H1 (cell line): ENCODE results near the gene COL8A2. TPM values are rescaled to one million over a fixed set of nuclear protein-coding genes. Genes with fewer than 3 reads are reported as not detected.

Source experiments
- CTCF ChIA-PET: fragments of 300-600 bp; sonication (Branson Sonifier 250); formaldehyde crosslinking; loops from one replicate; lab custom pipeline; 2021; ENCODE audit not compliant: partially characterized antibody; lab: Charles Lee
- POLR2A ChIA-PET: fragments of 300-600 bp; sonication (Branson Sonifier 250); formaldehyde crosslinking; loops from one replicate; lab custom pipeline; 2021; ENCODE audit warnings: inconsistent platforms; ENCODE audit not compliant: partially characterized antibody; lab: Charles Lee
- DNase-seq, 2 experiments: peaks; one replicate each; pipeline versions ENCODE4 v3.0.0 to v3.0.0-alpha.2; 2010 to 2022; ENCODE audit warnings: low spot score in 2 of 2, low read depth in 1 of 2, mixed read lengths in 1 of 2
- FAIRE-seq: peaks from 2 replicates; lab custom pipeline; 2011; peaks lifted over from hg19 to GRCh38; lab: Jason Lieb, UNC
- H2AFZ ChIP-seq: 2 replicates; pipeline ENCODE4 v1.8.1; 2012; ENCODE audit warnings: low read length, inconsistent platforms
- H2AK5ac ChIP-seq: 2 replicates; pipeline ENCODE4 v1.6.1; 2013; ENCODE audit warnings: low read depth, low read length
- H2BK120ac ChIP-seq: replicated peaks from 2 replicates; pipeline ENCODE3; 2013; ENCODE audit warnings: low read depth, low read length, inconsistent platforms
- H2BK12ac ChIP-seq: 2 replicates; pipeline ENCODE4 v1.6.1; 2013; ENCODE audit warnings: low read depth, low read length
- H2BK15ac ChIP-seq: 2 replicates; pipeline ENCODE4 v1.6.1; 2013; ENCODE audit warnings: low read length
- H2BK20ac ChIP-seq: 2 replicates; pipeline ENCODE4 v1.6.1; 2013; ENCODE audit warnings: low read length
- H2BK5ac ChIP-seq: 2 replicates; pipeline ENCODE4 v1.6.1; 2013; ENCODE audit warnings: low read depth, low read length
- H3K14ac ChIP-seq: 2 replicates; pipeline ENCODE4 v1.6.1; 2013; ENCODE audit warnings: inconsistent platforms; ENCODE audit not compliant: insufficient read length
- H3K18ac ChIP-seq: 2 replicates; pipeline ENCODE4 v1.6.1; 2013; ENCODE audit warnings: low read length; ENCODE audit errors: extremely low read depth
- H3K23ac ChIP-seq: 2 replicates; pipeline ENCODE4 v1.6.1; 2013; ENCODE audit warnings: inconsistent platforms; ENCODE audit not compliant: insufficient read length
- H3K23me2 ChIP-seq: 2 replicates; pipeline ENCODE4 v1.6.1; 2013; ENCODE audit warnings: low read depth, low read length
- H3K27ac ChIP-seq: 2 replicates; pipeline ENCODE4 v1.6.1; 2011; ENCODE audit warnings: low read depth, low read length, inconsistent platforms
- H3K27me3 ChIP-seq, 4 experiments: replicated peaks in 1 of 4; 1 replicate in 1 of 4; 2 replicates in 3 of 4; pipeline versions ENCODE4 v1.6.1 to v1.8.1; 2011 to 2013; ENCODE audit warnings: low read length in 3 of 4, mild to moderate bottlenecking in 3 of 4, inconsistent platforms in 2 of 4, mixed read lengths in 2 of 4, moderate library complexity in 1 of 4; ENCODE audit not compliant: control insufficient read depth in 3 of 4, insufficient read depth in 3 of 4; ENCODE audit errors: extremely low read depth in 1 of 4
- H3K36me3 ChIP-seq, 4 experiments: 2 replicates each; pipeline versions ENCODE4 v1.6.1 to v1.8.1; 2011 to 2013; ENCODE audit warnings: mild to moderate bottlenecking in 4 of 4, low read length in 3 of 4, moderate library complexity in 2 of 4, control low read depth in 1 of 4, inconsistent platforms in 1 of 4; ENCODE audit not compliant: insufficient read depth in 4 of 4, control insufficient read depth in 2 of 4
- H3K4ac ChIP-seq: replicated peaks from 2 replicates; pipeline ENCODE3; 2013; ENCODE audit warnings: low read length, low read depth, mixed read lengths, inconsistent platforms; ENCODE audit not compliant: insufficient read length
- H3K4me1 ChIP-seq, 4 experiments: replicated peaks in 1 of 4; 1 replicate in 1 of 4; 2 replicates in 3 of 4; pipeline versions ENCODE4 v1.6.1 to v1.8.1; 2011 to 2013; ENCODE audit warnings: low read length in 3 of 4, inconsistent platforms in 2 of 4, mixed read lengths in 1 of 4; ENCODE audit not compliant: insufficient read depth in 4 of 4, control insufficient read depth in 3 of 4
- H3K4me2 ChIP-seq, 2 experiments: 2 replicates each; pipeline versions ENCODE4 v1.6.1 to v1.8.1; 2011 to 2013; ENCODE audit warnings: low read depth in 2 of 2, low read length in 2 of 2, control low read depth in 1 of 2, inconsistent platforms in 1 of 2, mild to moderate bottlenecking in 1 of 2; ENCODE audit not compliant: insufficient read depth in 1 of 2
- H3K4me3 ChIP-seq, 4 experiments: fragments of 200-600, 300-600 bp in 1 of 4; sonication (generic), shearing (Covaris generic), sonication (Bioruptor Twin) in 1 of 4; 2 replicates each; pipeline versions ENCODE4 v1.5.1 to v1.8.1; 2011 to 2016; ENCODE audit warnings: low read length in 4 of 4, low read depth in 3 of 4, control low read depth in 2 of 4, inconsistent platforms in 2 of 4, mild to moderate bottlenecking in 2 of 4, mixed read lengths in 1 of 4, moderate library complexity in 1 of 4; ENCODE audit not compliant: insufficient read depth in 2 of 4; ENCODE audit errors: extremely low read depth in 1 of 4
- H3K56ac ChIP-seq: replicated peaks from 2 replicates; pipeline ENCODE3; 2013; ENCODE audit warnings: low read depth, mild to moderate bottlenecking, mixed read lengths, low read length, inconsistent platforms; ENCODE audit not compliant: insufficient read length
- H3K79me1 ChIP-seq: 2 replicates; pipeline ENCODE4 v1.6.1; 2013; ENCODE audit warnings: low read depth, low read length, control low read depth
- H3K79me2 ChIP-seq, 2 experiments: 2 replicates each; pipeline versions ENCODE4 v1.6.1 to v1.8.1; 2012 to 2013; ENCODE audit warnings: low read length in 2 of 2, mild to moderate bottlenecking in 2 of 2, inconsistent platforms in 1 of 2; ENCODE audit not compliant: insufficient read depth in 2 of 2, control insufficient read depth in 1 of 2
- H3K9ac ChIP-seq, 4 experiments: replicated peaks in 1 of 4; 1 replicate in 1 of 4; 2 replicates in 3 of 4; pipeline versions ENCODE4 v1.6.1 to v1.8.1; 2011 to 2013; ENCODE audit warnings: low read depth in 3 of 4, low read length in 3 of 4, control low read depth in 2 of 4, mild to moderate bottlenecking in 2 of 4, moderate library complexity in 2 of 4, inconsistent platforms in 1 of 4; ENCODE audit errors: extremely low read depth in 1 of 4
- H3K9me3 ChIP-seq, 2 experiments: 2 replicates each; pipeline versions ENCODE4 v1.6.1 to v1.8.1; 2012 to 2013; ENCODE audit warnings: mild to moderate bottlenecking in 2 of 2, moderate library complexity in 2 of 2, control low read depth in 1 of 2, inconsistent platforms in 1 of 2, low read depth in 1 of 2, low read length in 1 of 2, mixed read lengths in 1 of 2; ENCODE audit not compliant: insufficient read depth in 2 of 2
- H4K20me1 ChIP-seq, 2 experiments: replicated peaks in 1 of 2; 2 replicates each; pipeline versions ENCODE3 to v1.8.1; 2011 to 2013; ENCODE audit warnings: inconsistent platforms in 2 of 2, low read length in 2 of 2, mild to moderate bottlenecking in 1 of 2; ENCODE audit not compliant: insufficient read depth in 2 of 2, control insufficient read depth in 1 of 2
- H4K5ac ChIP-seq: 2 replicates; pipeline ENCODE4 v1.6.1; 2013; ENCODE audit warnings: low read length, low read depth, mixed read lengths, inconsistent platforms; ENCODE audit not compliant: insufficient read length
- H4K8ac ChIP-seq: 2 replicates; pipeline ENCODE4 v1.8.0; 2013; ENCODE audit warnings: mild to moderate bottlenecking, moderate library complexity, low read length, inconsistent platforms; ENCODE audit not compliant: insufficient read depth; ENCODE audit errors: extremely low read depth
- H4K91ac ChIP-seq: replicated peaks from 2 replicates; pipeline ENCODE3; 2013; ENCODE audit warnings: low read length, mixed read lengths, inconsistent platforms; ENCODE audit not compliant: insufficient read length
- CHD2 ChIP-seq: IDR thresholded peaks from 2 replicates; pipeline ENCODE4 v1.6.1; 2012; ENCODE audit warnings: low read length, improper control_type of control experiment
- CREB1 ChIP-seq: IDR thresholded peaks from 2 replicates; pipeline ENCODE4 v1.6.1; 2012; ENCODE audit warnings: inconsistent platforms
- CTBP2 ChIP-seq: IDR thresholded peaks from 2 replicates; pipeline ENCODE4 v1.7.0; 2011; ENCODE audit warnings: borderline replicate concordance, mild to moderate bottlenecking, moderate library complexity, mixed read lengths, low read length; ENCODE audit not compliant: insufficient read depth, insufficient read length
- JUND ChIP-seq: IDR thresholded peaks from 2 replicates; pipeline ENCODE4 v1.6.1; 2011; ENCODE audit warnings: mild to moderate bottlenecking, improper control_type of control experiment, low read length
- RNF2 ChIP-seq: fragments of 200-900, 300-1000 bp; sonication (generic); IDR thresholded peaks from 2 replicates; pipeline ENCODE4 v1.7.1; 2016; ENCODE audit warnings: borderline replicate concordance, low read depth, mild to moderate bottlenecking, antibody characterized with exemption, low read length; ENCODE audit not compliant: poor library complexity, severe bottlenecking; ENCODE audit errors: missing control alignments
- RXRA ChIP-seq: IDR thresholded peaks from 2 replicates; pipeline ENCODE4 v1.6.1; 2011; ENCODE audit warnings: low read depth, mild to moderate bottlenecking, low read length, moderate library complexity; ENCODE audit not compliant: insufficient read depth
- SIX5 ChIP-seq: IDR thresholded peaks from 2 replicates; pipeline ENCODE4 v1.6.1; 2011; ENCODE audit warnings: mild to moderate bottlenecking, low read depth, low read length
- TCF12 ChIP-seq: IDR thresholded peaks from 2 replicates; pipeline ENCODE4 v1.6.1; 2011; ENCODE audit warnings: low read depth, mild to moderate bottlenecking, low read length
- ZNF274 ChIP-seq: IDR thresholded peaks from 2 replicates; pipeline ENCODE4 v1.7.0; 2012; ENCODE audit warnings: low read length, borderline replicate concordance; ENCODE audit errors: extremely low read depth
- WGBS, 2 experiments: shearing (Covaris generic) in 1 of 2; methylation state at CpG; one replicate each; pipeline versions ENCODE4 v1.1.6 to v1.1.7; 2013 to 2015; ENCODE audit warnings: low lambda C conversion rate in 2 of 2, mixed read lengths in 2 of 2, inconsistent platforms in 1 of 2, low coverage in 1 of 2, missing lambda C conversion rate in 1 of 2; ENCODE audit not compliant: insufficient replicate concordance in 2 of 2, insufficient coverage in 1 of 2, insufficient read length in 1 of 2; ENCODE audit errors: extremely low coverage in 1 of 2, missing lambda C conversion rate in 1 of 2; 5-methylcytosine and 5-hydroxymethylcytosine counted together
- polyA plus RNA-seq, 7 experiments: library from polyadenylated mRNA; depleted of rRNA in 3 of 7; stranded (reverse) in 5 of 7; unstranded in 2 of 7; fragments of >200 nt in 5 of 7; fragments of 200-250 nt in 2 of 7; gene quantifications; 1 replicate in 5 of 7; 2 replicates in 1 of 7; 4 replicates in 1 of 7; pipeline versions ENCODE4 v1.2.1 to v1.2.3, GENCODE V29; 2011 to 2013; ENCODE audit warnings: missing spikeins in 2 of 7, mixed read lengths in 2 of 7
- total RNA-seq: library from RNA; stranded (reverse); fragmentation: NEBNext Ultra II Directional; extraction: Animal tissue kit (Norgen Biotek cat#: 25700); gene quantifications from 2 replicates; pipeline ENCODE4 v1.2.1, GENCODE V29; 2021
- TF ChIP-seq, protein P1 (sequence below): IDR thresholded peaks from 2 replicates; pipeline ENCODE4 v1.6.1; 2012; ENCODE audit warnings: inconsistent platforms

COL8A2 gene
- total and polyA plus RNA-seq, 2 of the 8 experiments (the other 6 are each of a cell fraction or from before 2014, with no cell fraction given): 2.1 to 2.8 TPM

DNA sequence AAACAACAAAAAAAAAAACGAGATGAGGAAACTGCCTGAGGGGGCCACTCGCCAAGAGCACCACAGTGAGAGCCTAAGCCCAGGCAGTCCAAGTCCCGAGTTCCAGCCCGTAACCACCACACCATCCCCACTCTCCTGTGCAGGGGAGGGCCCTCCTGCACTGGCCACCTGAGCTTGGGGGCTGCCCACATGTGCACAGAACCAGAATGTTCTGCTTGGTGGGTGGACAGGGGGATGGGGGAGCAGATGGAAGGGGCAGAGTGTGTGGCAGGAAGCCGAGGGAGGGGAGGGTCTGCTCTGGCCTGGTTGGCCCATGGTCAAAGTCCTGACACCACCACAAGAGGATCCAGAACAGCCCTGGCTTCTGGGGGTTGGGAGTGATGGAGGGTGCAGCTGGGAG lies 18.8 kb downstream of the COL8A2 start:
- POLR2A ChIA-PET: interaction anchor here (0.8 to 1.5 kb wide), 3 partner anchors 9 to 51 kb away, joined by 3 to 6 read pairs (median 4); no protein-coding TSS in a partner anchor
- no peak overlapping the region for H2BK20ac ChIP-seq
- no peak overlapping the region for H3K9ac ChIP-seq
- no peak for TF ChIP-seq RXRA
- no peak for TF ChIP-seq ZNF274
- TF ChIP-seq TCF12: no peak
- no peak for TF ChIP-seq CTBP2
- no peak for TF ChIP-seq JUND
- TF ChIP-seq CHD2: no peak
- no peak for TF ChIP-seq SIX5
- TF ChIP-seq, protein P1, sequence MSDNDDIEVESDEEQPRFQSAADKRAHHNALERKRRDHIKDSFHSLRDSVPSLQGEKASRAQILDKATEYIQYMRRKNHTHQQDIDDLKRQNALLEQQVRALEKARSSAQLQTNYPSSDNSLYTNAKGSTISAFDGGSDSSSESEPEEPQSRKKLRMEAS: no peak
- no peak for TF ChIP-seq RNF2
- no peak for TF ChIP-seq CREB1
- no peak overlapping the region for H4K91ac ChIP-seq
- H3K27ac ChIP-seq: no peak overlapping the region
- no peak overlapping the region for H4K8ac ChIP-seq
- no peak overlapping the region for H3K4me3 ChIP-seq
- FAIRE-seq (no peak), DNase-seq (no peak)
- no peak overlapping the region for H3K23ac ChIP-seq
- WGBS, 2 experiments: 75% methylated on average over 5 of the region's 5 CpGs; no CpG with 5 or more reads in 1 of the 2 experiments
- H3K18ac ChIP-seq: no peak overlapping the region
- no peak overlapping the region for H3K4ac ChIP-seq
- H2BK120ac ChIP-seq: no peak overlapping the region
- no peaks in the 10 kb centered on the region for H3K4me1 ChIP-seq
- no peaks in the 10 kb centered on the region for H3K36me3 ChIP-seq
- H3K79me2 ChIP-seq: no peaks in the 10 kb centered on the region
- H3K27me3 ChIP-seq: 0 out of 7 replicates have a peak, but pooled peaks cover 0 to 1% (median 0%) of the 10 kb centered on the region in 4 experiments
- no peaks in the 10 kb centered on the region for H3K79me1 ChIP-seq
- no peak overlapping the region for H2BK12ac ChIP-seq
- H4K20me1 ChIP-seq: no peaks in the 10 kb centered on the region
- H3K14ac ChIP-seq: no peak overlapping the region
- H2AK5ac ChIP-seq: no peak overlapping the region
- H4K5ac ChIP-seq: no peak overlapping the region
- no peak overlapping the region for H2BK5ac ChIP-seq
- no peak overlapping the region for H2AFZ ChIP-seq
- no peak overlapping the region for H2BK15ac ChIP-seq
- H3K4me2 ChIP-seq: no peak overlapping the region
- H3K23me2 ChIP-seq: no peaks in the 10 kb centered on the region
- H3K56ac ChIP-seq: no peak overlapping the region
- no peaks in the 10 kb centered on the region for H3K9me3 ChIP-seq
- CTCF ChIA-PET: interaction anchor here (0.6 to 32.6 kb wide), 8 partner anchors 9 to 203 kb away, joined by 3 to 738 read pairs (median 4); no protein-coding TSS in a partner anchor
